H9 (cell line): ENCODE data around the gene MTA3. TPM values are rescaled to one million over a fixed set of nuclear protein-coding genes. Genes with fewer than 3 reads are reported as not detected.

ENCODE experiments used
- DNase-seq: peaks from one replicate; pipeline ENCODE4 v3.0.0-alpha.2; 2017
- H2AFZ ChIP-seq: one replicate; pipeline ENCODE4 v1.6.1; 2013; ENCODE audit warnings: mild to moderate bottlenecking, low read length, control low read depth, moderate library complexity
- H2AK5ac ChIP-seq: 2 replicates; pipeline ENCODE4 v1.6.1; 2013; ENCODE audit warnings: low read length, control low read depth, mixed read lengths; ENCODE audit not compliant: insufficient read length
- H2BK120ac ChIP-seq: one replicate; pipeline ENCODE4 v1.6.1; 2013; ENCODE audit warnings: low read depth, mild to moderate bottlenecking, low read length, control low read depth, inconsistent platforms; ENCODE audit not compliant: poor library complexity, severe bottlenecking
- H2BK12ac ChIP-seq: 2 replicates; pipeline ENCODE4 v1.6.1; 2013; ENCODE audit warnings: low read length, control low read depth, mixed read lengths, low read depth; ENCODE audit not compliant: insufficient read length
- H2BK15ac ChIP-seq: 2 replicates; pipeline ENCODE4 v1.6.1; 2013; ENCODE audit warnings: low read depth, low read length, control low read depth
- H2BK20ac ChIP-seq: one replicate; pipeline ENCODE4 v1.6.1; 2013; ENCODE audit warnings: low read depth, mild to moderate bottlenecking, low read length, control low read depth, inconsistent platforms; ENCODE audit not compliant: poor library complexity, severe bottlenecking
- H2BK5ac ChIP-seq: 2 replicates; pipeline ENCODE4 v1.6.1; 2013; ENCODE audit warnings: low read length, control low read depth, mixed read lengths; ENCODE audit not compliant: insufficient read length
- H3K14ac ChIP-seq: 2 replicates; pipeline ENCODE4 v1.6.1; 2013; ENCODE audit warnings: low read length, control low read depth; ENCODE audit not compliant: insufficient read depth
- H3K18ac ChIP-seq: 2 replicates; pipeline ENCODE4 v1.6.1; 2013; ENCODE audit warnings: low read depth, mild to moderate bottlenecking, mixed read lengths, low read length, control low read depth; ENCODE audit not compliant: insufficient read length
- H3K23ac ChIP-seq: 2 replicates; pipeline ENCODE4 v1.6.1; 2013; ENCODE audit warnings: low read length, control low read depth, mixed read lengths, low read depth; ENCODE audit not compliant: insufficient read length
- H3K23me2 ChIP-seq: 2 replicates; pipeline ENCODE4 v1.6.1; 2013; ENCODE audit warnings: low read depth, mild to moderate bottlenecking, mixed read lengths, low read length, control low read depth; ENCODE audit not compliant: insufficient read length, poor library complexity, severe bottlenecking
- H3K27ac ChIP-seq: 2 replicates; pipeline ENCODE4 v1.5.1; 2013; ENCODE audit warnings: low read length, control low read depth, mixed read lengths, low read depth; ENCODE audit not compliant: insufficient read length
- H3K27me3 ChIP-seq: 2 replicates; pipeline ENCODE4 v1.6.1; 2013; ENCODE audit warnings: low read length, control low read depth, inconsistent platforms; ENCODE audit not compliant: insufficient read depth
- H3K4ac ChIP-seq: 2 replicates; pipeline ENCODE4 v1.6.1; 2013; ENCODE audit warnings: low read depth, mild to moderate bottlenecking, control low read depth, inconsistent platforms, low read length, moderate library complexity
- H3K4me1 ChIP-seq: 2 replicates; pipeline ENCODE4 v1.6.1; 2013; ENCODE audit warnings: low read length, control low read depth, inconsistent platforms; ENCODE audit not compliant: insufficient read depth
- H3K4me2 ChIP-seq: 2 replicates; pipeline ENCODE4 v1.6.1; 2013; ENCODE audit warnings: low read length, control low read depth, mixed read lengths; ENCODE audit not compliant: insufficient read length, insufficient read depth
- H3K56ac ChIP-seq: 2 replicates; pipeline ENCODE4 v1.6.1; 2013; ENCODE audit warnings: low read depth, mild to moderate bottlenecking, mixed read lengths, low read length, control low read depth; ENCODE audit not compliant: insufficient read length
- H3K79me1 ChIP-seq: 2 replicates; pipeline ENCODE4 v1.6.1; 2013; ENCODE audit warnings: low read depth, mild to moderate bottlenecking, moderate library complexity, low read length, control low read depth, inconsistent platforms; ENCODE audit not compliant: insufficient read depth, poor library complexity, severe bottlenecking
- H3K79me2 ChIP-seq: 2 replicates; pipeline ENCODE4 v1.6.1; 2013; ENCODE audit warnings: low read length, control low read depth, inconsistent platforms; ENCODE audit not compliant: insufficient read depth
- H3K9ac ChIP-seq: 2 replicates; pipeline ENCODE4 v1.6.1; 2013; ENCODE audit warnings: low read length, control low read depth, mixed read lengths; ENCODE audit not compliant: insufficient read length; ENCODE audit errors: extremely low read depth
- H3K9me3 ChIP-seq: one replicate; pipeline ENCODE4 v1.6.1; 2013; ENCODE audit warnings: low read depth, low read length, inconsistent platforms; ENCODE audit not compliant: control insufficient read depth
- H3T11ph ChIP-seq: one replicate; pipeline ENCODE4 v1.6.1; 2013; ENCODE audit warnings: mild to moderate bottlenecking, low read length, control low read depth, inconsistent platforms
- H4K20me1 ChIP-seq: one replicate; pipeline ENCODE4 v1.6.1; 2013; ENCODE audit not compliant: control insufficient read depth, insufficient read length, insufficient read depth
- H4K5ac ChIP-seq: 2 replicates; pipeline ENCODE4 v1.6.1; 2013; ENCODE audit warnings: low read depth, mild to moderate bottlenecking, mixed read lengths, low read length, control low read depth; ENCODE audit not compliant: insufficient read length
- H4K8ac ChIP-seq: replicated peaks from 2 replicates; pipeline ENCODE4 v1.6.1; 2013; ENCODE audit warnings: low read length, control low read depth, mixed read lengths, low read depth; ENCODE audit not compliant: insufficient read length
- H4K91ac ChIP-seq: 2 replicates; pipeline ENCODE4 v1.6.1; 2013; ENCODE audit warnings: low read depth, mild to moderate bottlenecking, moderate library complexity, mixed read lengths, low read length, control low read depth; ENCODE audit not compliant: insufficient read length
- H3K27ac Mint-ChIP-seq, 3 experiments: 2 replicates in 2 of 3; 3 replicates in 1 of 3; pipeline ENCODE4 v1.8.0; 2020 to 2021; ENCODE audit warnings: mixed read lengths in 3 of 3, mild to moderate bottlenecking in 1 of 3, moderate library complexity in 1 of 3
- H3K27me3 Mint-ChIP-seq: 2 replicates; pipeline ENCODE4 v1.8.0; 2021; ENCODE audit warnings: low read depth, mild to moderate bottlenecking, moderate library complexity, mixed read lengths
- H3K36me3 Mint-ChIP-seq, 3 experiments: 2 replicates in 2 of 3; 3 replicates in 1 of 3; pipeline ENCODE4 v1.8.0; 2020 to 2021; ENCODE audit warnings: low read depth in 3 of 3, mixed read lengths in 3 of 3; ENCODE audit not compliant: insufficient read depth in 1 of 3
- H3K4me1 Mint-ChIP-seq, 2 experiments: 2 replicates each; pipeline ENCODE4 v1.8.0; 2020; ENCODE audit warnings: mixed read lengths in 2 of 2
- H3K4me3 Mint-ChIP-seq, 2 experiments: 2 replicates in 1 of 2; 3 replicates in 1 of 2; pipeline ENCODE4 v1.8.0; 2020 to 2021; ENCODE audit warnings: mild to moderate bottlenecking in 2 of 2, mixed read lengths in 2 of 2, moderate library complexity in 1 of 2
- H3K9me3 Mint-ChIP-seq, 2 experiments: 2 replicates in 1 of 2; 3 replicates in 1 of 2; pipeline ENCODE4 v1.8.0; 2020; ENCODE audit warnings: mild to moderate bottlenecking in 2 of 2, mixed read lengths in 2 of 2, moderate library complexity in 1 of 2
- WGBS: extraction: QIAGEN DNeasy Blood & Tissue Kit; methylation state at CpG from one replicate; pipeline ENCODE4 v1.1.7; 2013; ENCODE audit warnings: missing lambda C conversion rate, low lambda C conversion rate, mixed read lengths; ENCODE audit not compliant: insufficient read length; ENCODE audit errors: extremely low coverage; 5-methylcytosine and 5-hydroxymethylcytosine counted together
- total RNA-seq: library from RNA; stranded (reverse); gene quantifications from 2 replicates; pipeline ENCODE4 v1.2.1, GENCODE V29; 2021
- TF ChIP-seq, protein P1 (sequence below): fragments of 200-600 bp; sonication (generic); conservative IDR thresholded peaks from 3 replicates; pipeline ENCODE4 v1.8.0; 2021; ENCODE audit warnings: antibody characterized with exemption, mild to moderate bottlenecking

Gene MTA3
- total RNA-seq, 1 experiment from 2014 or later: 253 TPM

DNA sequence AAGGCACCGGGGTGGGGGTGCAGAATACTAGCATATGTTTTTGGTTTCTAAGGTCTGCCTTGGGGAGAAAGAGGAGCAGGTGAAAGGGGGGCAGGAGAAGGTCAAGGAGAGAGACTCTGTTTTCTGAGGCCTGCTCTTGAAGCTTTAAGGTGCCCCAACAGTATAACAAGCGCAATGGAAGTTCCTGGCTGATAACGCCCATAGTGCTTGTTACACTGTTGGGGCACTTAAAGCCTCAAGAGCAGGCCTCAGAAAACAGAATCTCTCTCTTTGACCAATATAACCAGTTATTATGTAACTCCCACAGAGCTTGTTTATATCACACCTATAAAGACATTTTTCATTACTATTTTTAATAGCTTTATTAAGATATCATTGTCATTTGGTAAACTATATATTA lies 179.0 kb downstream of the MTA3 start:
- Histone ChIP-seq H2BK120ac (no peak overlapping the region), H3K27ac (no peak overlapping the region), H4K91ac (no peak overlapping the region), H3T11ph (no peak overlapping the region), H3K18ac (no peak overlapping the region), H3K23me2 (no peaks in the 10 kb centered on the region), H2AK5ac (no peak overlapping the region), H3K14ac (no peak overlapping the region), H4K5ac (no peak overlapping the region), H3K23ac (no peak overlapping the region), H2BK15ac (no peak overlapping the region), H4K8ac (no peak overlapping the region), H3K56ac (no peak overlapping the region), H2BK12ac (no peak overlapping the region), H3K4me1 (no peaks in the 10 kb centered on the region), H4K20me1 (no peaks in the 10 kb centered on the region), H2BK20ac (no peak overlapping the region), H3K9ac (no peak overlapping the region), H3K79me1 (no peaks in the 10 kb centered on the region), H2BK5ac (no peak overlapping the region), H3K27me3 (no peaks in the 10 kb centered on the region), H3K79me2 (no peaks in the 10 kb centered on the region), H3K9me3 (no peaks in the 10 kb centered on the region), H2AFZ (no peak overlapping the region), H3K4me2 (no peak overlapping the region), H3K4ac (no peak overlapping the region)
- no CpG with 5 or more reads among the region's 3 CpGs for WGBS
- H3K4me1 Mint-ChIP-seq: 0 out of 4 replicates have a peak, but pooled peaks cover 0 to 2% of the 10 kb centered on the region in 2 experiments
- H3K4me3 Mint-ChIP-seq: no peak overlapping the region
- H3K27me3 Mint-ChIP-seq: no peaks in the 10 kb centered on the region
- H3K36me3 Mint-ChIP-seq: peaks cover 8 to 10% (median 9%) of the 10 kb centered on the region in 3 experiments; a peak in 6 of 7 replicates
- TF ChIP-seq, protein P1, sequence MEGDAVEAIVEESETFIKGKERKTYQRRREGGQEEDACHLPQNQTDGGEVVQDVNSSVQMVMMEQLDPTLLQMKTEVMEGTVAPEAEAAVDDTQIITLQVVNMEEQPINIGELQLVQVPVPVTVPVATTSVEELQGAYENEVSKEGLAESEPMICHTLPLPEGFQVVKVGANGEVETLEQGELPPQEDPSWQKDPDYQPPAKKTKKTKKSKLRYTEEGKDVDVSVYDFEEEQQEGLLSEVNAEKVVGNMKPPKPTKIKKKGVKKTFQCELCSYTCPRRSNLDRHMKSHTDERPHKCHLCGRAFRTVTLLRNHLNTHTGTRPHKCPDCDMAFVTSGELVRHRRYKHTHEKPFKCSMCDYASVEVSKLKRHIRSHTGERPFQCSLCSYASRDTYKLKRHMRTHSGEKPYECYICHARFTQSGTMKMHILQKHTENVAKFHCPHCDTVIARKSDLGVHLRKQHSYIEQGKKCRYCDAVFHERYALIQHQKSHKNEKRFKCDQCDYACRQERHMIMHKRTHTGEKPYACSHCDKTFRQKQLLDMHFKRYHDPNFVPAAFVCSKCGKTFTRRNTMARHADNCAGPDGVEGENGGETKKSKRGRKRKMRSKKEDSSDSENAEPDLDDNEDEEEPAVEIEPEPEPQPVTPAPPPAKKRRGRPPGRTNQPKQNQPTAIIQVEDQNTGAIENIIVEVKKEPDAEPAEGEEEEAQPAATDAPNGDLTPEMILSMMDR: no peak
- no peak overlapping the region for H3K27ac Mint-ChIP-seq
- DNase-seq: no peak
- H3K9me3 Mint-ChIP-seq: peaks cover 0 to 3% of the 10 kb centered on the region in 2 experiments; a peak in 1 of 5 replicates
